Activated CD8-positive, alpha-beta memory T cell treated with anti-CD3 and anti-CD28 coated beads, Interleukin-2, amount 50 U/mL, for 4 hours (primary cell): ENCODE results near the gene FCRL6.

ENCODE experiments used
- DNase-seq: peaks from one replicate; pipeline ENCODE4 v3.0.0-alpha.2; 2020

Gene FCRL6

DNA sequence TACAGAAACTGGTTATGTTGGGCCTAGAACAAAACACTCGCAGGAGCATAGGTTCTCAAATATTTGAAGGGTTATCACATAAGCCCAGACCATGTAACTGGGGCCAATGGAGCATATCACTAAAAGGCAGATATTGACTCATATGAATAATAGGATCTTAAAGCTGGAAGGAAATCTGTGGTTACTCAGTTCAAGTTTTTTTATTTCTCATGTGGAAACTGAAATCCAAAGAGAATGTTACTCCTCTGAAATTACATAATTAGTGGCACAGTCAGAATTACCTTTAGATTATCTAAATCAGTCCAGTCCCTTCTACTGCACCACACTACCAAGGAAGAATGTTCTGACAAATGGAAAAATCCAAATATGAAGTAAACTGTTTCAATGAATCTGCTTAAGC is 36.6 kb downstream of the FCRL6 start:
- no peak for DNase-seq

DNA sequence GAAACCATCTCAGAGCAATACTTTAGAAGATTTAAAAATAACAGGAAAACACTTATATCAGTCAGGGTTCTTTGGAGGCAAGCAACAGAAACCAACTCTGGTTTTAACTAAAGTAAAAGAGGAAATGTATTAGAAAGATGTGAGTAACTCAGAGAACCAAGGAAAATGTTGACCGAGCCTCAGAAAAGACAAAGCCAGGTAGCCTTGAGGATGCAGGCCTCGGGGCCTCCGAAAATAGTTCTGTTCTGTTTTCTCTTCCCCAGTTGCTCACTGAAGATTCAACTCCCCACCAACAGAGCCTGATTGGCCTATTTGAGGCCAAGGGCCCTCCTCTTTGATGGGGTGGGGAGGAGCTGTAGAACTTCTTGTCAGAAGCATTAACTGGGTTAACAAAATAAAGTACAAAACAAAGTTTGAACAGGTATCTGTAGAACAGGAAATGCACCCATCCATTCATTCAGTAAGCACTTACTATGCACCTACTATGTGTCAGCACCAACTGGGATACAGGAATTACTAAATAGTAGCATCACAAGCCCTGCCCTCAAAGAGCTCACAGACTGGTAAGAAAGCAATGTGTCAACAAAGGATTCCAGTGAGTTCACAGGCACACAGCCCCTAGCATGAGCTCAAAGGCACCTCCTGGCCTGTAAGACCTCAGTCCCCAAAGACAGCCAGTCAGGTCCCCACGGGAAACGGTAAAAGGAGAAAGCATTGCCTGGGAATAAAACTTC is 37.1 kb downstream of the FCRL6 start:
- DNase-seq: no peak

DNA sequence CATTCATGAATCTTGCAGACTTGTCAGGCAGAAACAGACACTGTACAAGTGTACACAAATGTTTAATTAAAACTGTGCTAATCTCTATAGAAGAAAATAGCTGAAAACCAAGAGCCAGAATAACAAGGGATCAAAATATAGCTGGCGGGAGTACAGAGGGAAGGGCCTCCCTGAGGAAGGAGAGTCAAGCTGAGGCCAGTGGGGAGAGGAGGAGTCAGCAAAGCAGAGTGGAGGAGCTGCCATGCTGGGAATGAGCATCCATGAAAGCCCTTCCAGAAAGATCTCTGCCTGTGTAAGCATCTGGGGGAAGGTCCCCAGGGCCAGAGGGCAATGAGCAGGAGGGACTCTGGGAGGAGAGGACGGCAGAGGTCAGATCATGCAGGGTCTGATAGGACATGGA is 39.6 kb downstream of the FCRL6 start:
- DNase-seq: no peak

DNA sequence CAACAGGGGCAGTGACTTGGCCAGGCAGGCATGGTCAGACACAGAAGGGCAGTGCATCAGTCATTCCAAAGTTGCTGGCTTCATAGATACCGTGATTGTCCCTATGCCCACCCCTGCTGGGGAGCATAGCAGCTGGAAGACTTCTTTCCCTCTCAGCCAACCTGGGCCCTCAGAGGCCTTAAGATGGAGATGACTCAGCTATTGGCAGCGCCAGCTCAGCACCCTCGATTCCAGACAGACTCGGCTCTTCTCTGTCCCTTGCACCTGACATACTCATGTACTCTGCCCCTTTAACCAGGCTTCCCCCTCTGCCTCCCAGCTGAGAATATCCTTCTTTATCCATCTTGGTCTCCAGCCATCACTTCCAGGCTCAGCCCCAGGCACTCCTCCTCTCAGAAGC is 41.3 kb downstream of the FCRL6 start:
- DNase-seq: no peak

DNA sequence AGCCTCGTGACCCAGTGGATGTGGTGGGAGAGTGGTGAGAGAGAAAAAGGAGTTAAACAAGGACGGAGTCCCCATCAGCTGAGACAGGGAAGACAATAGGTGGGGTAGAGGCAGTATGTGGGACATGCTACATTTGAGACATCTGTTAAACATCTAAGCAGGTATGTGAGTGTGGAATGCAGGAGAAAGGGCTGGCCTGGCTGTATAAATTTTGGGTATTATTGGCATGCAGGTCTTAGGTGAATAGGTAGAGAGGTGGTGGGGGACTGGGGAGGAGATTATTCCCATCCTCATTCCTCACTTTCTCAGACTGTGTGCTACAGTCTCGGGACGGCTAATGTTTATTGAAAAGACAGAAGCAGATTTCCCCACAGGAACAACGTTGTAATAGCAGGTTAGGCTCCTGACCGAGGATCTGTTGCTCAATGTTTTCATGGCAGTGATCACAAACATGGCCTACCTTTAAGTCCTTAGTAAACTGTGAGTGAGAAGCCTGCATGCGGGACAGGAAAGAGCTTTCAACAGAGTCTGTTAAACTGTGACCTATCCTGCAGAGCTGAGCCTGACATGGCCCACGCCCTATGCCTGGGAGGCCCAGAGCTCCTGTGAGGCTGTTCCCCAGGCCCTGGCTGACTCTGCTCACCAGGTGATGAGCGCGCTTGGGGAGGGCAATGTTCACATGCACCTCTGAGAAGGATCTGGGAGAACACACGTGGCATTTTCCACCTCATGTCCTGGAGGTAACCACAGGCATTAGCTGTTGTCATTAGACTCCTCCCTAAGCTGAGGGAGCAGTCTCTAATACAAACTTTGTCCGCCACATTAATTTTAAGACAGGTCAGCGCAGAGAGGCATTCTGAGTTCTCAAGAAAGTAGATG is 43.8 kb downstream of the FCRL6 start:
- DNase-seq: no peak

DNA sequence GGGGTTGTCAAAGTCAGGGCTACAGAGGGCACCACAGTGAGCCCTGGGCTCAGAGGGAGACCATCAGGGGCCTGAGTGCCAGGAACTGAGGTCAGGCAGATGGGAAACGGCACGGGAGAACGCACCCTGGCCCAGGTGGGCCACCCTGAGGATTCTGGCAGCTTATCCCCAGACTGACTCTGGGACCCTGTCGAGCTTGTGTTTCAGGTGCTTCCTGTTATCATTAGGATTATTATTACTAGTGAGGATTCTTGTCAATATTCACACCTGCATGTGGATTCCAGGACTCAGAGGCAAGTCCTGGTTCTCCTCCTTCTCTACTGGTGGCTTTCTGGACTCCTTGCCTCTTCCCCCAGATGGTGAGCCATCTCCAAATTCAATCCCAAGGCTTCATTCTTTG is 45.1 kb downstream of the FCRL6 start:
- DNase-seq: no peak

DNA sequence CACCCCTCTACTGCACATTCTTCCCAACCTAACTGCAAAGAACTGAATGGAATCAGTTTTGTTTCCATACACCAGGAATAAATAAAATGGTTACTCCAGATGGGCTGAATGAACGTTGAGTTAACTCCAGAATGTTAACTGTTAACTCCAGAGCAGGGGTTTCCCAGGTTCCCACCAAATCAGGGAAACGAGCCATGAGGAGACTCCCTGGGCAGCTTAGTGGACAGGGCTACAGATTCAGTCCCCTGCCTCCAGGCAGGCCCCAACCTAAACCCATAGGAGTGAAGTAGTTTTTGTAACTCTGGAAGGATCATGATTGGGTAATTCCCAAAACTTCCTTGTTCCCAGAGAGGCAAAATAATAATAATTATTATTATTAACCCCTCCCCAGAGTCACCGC is 46.2 kb downstream of the FCRL6 start:
- DNase-seq: no peak

DNA sequence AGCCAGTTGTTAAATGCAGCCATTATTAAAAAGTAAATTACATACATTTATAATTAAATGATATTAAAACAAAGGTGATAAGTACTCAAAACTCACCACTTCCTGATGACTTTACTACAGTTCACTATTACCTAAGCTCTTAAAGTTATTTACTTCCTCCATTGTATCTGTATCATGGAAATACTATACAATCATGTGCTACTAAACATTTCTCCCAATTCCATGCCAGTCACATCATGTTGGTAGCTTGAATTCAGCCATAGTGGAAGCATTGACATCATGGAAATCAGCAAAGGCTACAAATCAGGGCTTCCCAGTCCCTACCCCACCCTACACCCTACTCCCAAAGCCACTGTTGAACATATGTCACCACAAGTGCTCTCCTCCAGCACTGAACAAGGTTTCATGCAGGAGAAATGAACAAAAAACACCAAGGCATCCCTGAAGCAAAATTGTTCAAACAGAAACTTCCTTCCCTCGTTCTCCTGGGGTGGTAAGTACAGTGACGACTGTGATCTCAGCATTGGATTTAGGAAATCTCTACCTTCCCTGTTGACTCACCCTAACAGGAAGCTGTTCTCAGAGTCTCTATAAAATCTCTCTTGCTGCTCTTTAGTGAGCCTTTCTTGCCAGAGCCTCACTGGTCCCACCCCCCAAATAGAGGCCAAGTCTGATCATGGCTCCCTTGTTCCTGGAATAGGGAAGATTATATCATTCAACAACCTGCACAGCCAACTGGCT is 47.6 kb downstream of the FCRL6 start:
- no peak for DNase-seq

DNA sequence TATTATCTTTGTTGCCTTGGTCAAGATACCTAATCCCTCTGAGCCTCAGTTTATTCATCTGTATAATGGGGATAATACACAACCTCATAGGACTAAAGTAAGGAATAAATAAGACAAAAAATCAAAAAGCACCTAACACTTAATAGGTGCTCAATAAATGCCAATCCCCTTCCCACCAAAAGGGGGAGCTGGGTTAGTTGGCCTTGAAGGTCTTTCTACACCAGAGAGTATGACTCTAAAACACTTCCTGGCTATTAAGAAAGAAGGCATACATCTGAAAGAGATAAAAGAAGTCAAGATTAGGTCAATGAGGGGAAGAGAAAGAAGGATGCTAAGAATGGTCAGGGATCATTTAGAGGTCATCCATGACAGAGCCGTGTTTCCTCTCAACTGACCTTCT is 49.2 kb downstream of the FCRL6 start:
- DNase-seq: no peak

DNA sequence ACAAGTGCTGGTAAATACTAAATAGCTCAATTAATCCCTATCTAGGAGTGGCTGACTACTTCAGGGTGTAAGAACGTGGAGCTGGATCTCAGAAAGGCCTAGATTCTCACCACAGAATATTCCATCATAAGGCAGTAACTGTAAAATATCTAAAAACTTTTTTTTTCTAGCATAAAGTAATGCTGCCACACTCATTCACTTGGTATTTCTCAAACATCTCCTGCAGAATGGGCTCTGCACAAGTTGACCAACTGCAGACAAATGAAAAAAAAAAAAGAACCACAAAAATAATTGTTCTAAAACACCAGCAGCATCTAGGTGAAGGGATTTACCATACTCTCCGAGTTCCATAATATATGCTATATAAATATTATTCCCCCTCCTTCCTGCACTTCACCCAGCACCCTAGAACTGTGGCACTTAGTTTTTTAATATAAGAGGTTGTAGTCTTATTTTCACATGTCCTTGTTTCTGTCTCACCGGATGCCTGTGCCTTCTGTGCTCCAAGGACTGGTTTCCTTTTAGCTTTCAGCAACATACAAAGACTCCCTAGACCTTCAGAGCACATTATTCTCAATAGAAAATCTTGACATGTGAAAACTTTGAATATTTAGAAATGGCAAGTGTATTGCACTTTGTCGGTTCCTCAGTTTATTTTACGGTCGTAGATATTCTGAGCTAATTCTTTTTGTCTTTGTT is 51.4 kb downstream of the FCRL6 start:
- no peak for DNase-seq

DNA sequence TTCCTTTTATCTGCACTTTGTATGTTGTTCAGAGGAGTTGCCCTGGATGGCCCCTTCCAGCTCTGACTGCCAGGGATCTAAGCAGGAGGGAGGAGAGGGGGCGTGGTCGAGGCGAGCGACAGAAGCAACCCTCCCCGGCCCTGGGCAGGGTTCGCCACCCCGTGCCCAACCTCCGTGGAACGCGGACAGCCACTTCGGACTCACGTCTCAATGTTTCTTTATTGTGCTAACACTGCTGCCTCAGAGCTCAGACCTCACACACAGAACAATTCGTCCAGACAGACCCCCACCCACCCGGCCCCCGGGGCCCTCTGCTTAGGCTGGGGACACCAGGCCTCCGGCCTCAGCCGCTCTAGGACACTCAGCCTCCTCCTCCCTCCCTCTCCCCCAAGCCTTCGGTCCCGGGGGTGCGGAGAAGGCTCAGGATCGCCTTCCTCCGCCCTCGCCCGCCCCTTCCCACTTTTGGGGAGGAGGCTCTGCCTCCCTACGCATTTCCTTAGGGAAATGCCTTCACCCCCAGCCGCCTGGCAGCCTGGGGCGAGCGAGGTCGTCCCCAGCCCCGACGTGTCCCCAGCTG is 52.0 kb downstream of the FCRL6 start:
- DNase-seq: peak; percentile 23

DNA sequence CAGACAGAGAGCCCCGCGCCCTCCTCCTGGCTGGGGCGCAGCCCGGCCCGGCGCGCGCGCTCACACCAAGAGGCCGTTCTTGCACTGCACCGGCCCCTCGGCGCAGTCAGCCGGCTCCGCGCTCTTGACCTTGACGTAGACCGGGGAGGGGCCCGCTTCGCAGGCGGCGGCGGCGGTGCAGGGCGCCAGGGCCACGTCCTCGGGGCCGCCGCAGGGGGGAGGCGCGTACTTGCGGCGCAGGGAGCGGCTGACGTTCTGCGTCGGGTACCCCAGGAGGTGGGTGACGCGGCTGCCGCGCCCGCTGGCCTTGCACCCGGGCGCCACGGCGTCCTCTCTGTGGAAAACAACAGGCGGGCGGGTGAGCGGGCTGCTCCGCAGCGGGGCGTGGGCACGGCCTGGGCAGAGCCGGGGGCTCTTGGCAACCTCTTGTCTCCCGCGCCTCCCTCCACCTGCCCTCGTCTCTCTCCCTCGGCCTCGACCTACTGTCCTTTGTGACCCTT is 52.6 kb downstream of the FCRL6 start:
- DNase-seq: peak; percentile 78

DNA sequence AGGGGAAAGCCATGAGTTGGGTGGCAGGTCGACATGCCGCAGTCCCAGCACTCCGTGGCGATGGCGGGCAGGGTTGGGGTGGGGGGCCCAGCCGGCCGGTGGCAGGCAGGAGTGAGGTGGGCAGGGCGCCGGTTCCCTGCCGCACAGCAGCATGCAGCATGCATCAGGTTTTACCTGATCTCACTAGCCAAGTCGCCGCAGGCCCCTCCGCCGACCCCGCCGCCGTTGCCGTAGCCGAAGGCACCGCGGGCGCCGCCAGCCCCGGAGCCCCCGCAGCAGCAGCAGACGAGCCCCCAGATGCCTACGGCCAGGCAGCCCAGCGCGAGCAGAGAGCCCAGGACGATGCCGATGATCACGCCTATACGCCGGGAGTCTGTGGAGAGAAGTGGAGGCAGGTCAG is 53.5 kb downstream of the FCRL6 start:
- DNase-seq: no peak

DNA sequence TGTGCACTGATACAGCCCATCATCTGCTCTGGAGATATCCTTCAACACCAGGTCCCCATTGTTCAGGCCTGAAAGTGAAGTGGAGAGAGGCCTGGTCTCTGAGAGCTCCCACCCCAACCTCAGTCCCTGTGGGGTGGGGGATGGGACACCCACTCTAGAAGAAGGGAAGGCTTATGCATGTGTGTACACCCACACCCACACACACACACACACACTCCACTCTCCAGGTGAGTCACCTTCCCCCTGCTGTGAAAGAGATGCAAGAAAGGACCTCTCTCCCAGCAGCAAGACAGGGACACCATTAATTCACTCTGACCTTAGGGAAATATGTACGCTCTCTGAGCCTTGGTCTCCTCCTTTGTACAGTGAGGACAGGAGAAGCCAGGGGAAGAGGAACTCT is 54.4 kb downstream of the FCRL6 start:
- no peak for DNase-seq

DNA sequence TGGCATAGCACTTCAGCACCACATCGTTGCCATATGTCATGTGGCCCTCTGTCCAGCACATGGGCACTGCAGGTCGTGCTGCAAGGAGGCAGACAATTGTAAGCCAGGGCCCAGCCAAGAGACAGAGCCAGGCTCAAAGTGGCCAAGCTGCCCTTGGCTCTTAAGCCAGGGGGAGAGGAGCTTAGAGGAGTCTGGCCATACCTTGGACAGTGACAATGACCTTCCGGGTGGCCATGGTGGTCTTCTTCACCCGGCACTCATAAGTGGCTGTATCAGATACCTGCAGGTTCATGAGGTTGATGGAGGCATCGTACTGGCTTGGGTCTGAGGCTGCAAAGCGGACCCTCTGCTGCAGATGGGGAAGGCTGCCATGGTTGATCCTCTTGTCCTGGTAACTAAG is 55.7 kb downstream of the FCRL6 start:
- no peak for DNase-seq

DNA sequence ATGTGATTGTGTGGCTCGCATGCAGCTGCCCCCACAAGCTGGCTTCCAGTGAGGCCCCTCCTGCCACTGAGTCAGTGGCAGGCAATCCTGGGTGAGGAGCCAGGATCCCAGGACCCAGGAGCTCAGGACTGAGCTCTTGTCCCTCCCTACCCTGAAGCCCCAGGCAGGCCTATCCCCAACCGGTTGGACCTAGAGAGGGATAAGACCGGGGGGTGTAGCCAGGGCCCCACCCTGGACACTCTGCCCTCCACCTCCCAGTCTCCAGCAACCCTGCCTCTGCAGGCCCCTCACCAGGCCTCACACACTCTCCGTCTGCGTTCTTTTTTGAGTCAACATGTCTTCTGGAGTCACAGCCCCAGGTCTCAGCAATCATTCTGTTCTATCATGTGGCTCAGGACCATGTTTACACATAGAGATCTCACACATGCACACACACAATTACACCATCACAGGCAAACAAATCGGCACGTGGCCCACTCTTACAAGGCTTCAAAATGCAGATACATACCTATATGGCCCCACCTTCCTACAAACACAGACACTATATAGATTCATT is 57.7 kb downstream of the FCRL6 start:
- DNase-seq: no peak

DNA sequence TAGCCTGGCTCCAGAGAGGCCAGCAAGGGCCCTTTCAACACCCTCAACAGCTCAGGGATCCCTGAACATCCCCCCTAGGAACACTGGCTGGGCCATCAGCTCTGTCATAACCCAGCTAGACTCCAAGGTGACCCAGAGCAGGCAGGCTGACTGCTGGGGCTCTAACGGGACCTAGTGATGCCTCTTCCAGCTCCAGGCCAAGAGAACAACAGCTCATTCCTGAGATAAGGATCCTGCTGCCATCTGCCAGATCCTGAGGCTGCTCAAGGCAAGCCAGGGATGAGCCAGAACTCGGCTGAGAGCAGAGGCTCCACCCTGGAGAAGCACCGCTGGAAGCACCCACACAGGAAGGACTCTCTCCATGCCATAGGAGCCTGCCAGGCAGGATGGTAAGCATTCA is 58.3 kb downstream of the FCRL6 start:
- DNase-seq: no peak

DNA sequence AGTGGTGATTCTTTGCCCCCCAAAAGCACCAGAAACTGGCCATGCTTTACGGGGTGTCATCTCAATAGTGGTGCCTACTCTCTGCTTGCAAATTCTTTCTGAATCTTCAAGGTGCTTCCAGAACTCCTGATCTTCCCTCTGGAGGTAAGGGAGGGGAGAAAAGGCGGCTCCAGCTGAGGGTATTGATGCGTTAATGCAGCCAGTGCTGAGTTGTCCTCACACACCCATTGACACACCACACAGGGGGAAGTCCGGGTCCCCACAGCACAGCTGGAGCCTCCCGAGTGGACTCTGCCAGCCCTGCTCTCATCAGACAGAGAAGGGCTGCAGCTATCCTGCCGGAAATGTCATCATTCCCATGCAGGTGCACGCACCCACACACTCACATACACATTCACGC is 59.1 kb downstream of the FCRL6 start:
- no peak for DNase-seq

DNA sequence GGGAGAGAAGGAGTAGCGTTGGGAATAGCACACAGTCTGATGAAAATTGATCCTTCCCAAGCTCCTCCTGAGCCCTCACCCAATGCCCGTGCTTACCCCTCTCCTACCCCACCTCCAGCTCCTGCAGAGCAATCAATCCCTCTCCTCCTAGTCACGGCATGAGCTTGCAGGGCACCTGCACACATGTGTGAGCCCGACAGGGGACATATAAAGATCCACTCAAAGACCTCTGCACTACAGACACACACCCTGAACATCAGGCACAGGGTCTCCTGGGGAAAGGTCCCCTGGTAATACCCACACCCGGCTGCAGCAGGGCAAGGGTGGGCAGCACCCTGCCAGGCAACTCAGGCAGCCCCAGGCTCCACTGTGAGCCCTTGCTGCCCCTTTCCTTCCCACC is 59.9 kb downstream of the FCRL6 start:
- no peak for DNase-seq

DNA sequence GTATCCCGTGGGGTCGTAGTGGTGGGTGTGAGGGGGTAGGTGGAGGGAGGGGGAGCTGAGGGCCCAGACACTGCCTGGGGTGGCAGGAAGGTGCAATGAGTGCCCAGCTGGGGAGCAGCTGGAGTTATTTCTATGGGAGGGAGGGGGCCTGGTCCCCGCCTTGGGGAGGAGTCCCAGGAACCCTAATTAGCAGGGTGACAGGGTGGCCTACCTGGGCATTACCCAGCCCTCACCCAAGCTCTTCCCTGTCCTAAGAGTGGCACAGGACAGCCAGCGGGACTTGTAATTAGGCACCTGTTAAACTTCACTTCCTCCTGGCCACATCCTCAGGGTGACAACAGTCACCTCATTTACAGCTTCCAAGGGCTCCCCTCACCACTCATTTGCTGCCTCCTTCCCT is 60.4 kb downstream of the FCRL6 start, which contains the start of gene VSIG8:
VSIG8 (minus strand) TSS at position 101 of the 400 bp plus-strand sequence. CDS start 136 bp downstream, outside the sequence.
- no peak for DNase-seq

DNA sequence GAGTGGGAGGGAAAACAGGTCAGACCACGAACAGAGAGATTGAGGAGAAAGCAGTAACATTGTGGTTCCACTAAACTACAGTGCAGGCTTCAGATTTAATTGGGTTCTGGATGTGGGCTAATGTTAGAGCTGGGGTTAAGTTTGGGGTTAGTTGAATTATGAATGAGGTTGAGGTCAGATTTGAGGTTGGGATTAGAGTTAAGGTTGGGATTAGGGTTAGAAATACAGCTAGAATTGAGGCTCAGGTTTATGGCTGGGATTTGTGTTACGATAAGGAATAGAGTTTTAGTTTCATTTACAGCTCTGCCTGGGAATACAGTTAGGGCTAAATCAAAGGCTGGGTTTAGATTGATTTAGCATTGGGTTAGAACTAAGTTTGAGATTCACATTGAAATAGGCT is 62.1 kb downstream of the FCRL6 start:
- DNase-seq: no peak
